ENCODE data around the gene CDSN. TPM values are rescaled to one million over a fixed set of nuclear protein-coding genes. Genes with fewer than 3 reads are reported as not detected.

The CDSN gene
- total RNA-seq, 1 experiment from 2014 or later: 0.12 TPM

GRCh38 chr6:31090973-31091364 lies 29.3 kb downstream of the CDSN start:
- H3K9me3 ChIP-seq (ENCODE audit: control insufficient read depth in 1 of 2, insufficient read depth in 1 of 2, low read depth in 1 of 2, low read length in 2 of 2): no peaks in the 10 kb centered on the region
- TF ChIP-seq CTCF (IDR thresholded peaks at IDR 0.05 in 2 of 3, conservative IDR thresholded peaks at IDR 0.05 in 1 of 3; ENCODE audit: borderline replicate concordance in 1 of 3, insufficient read depth in 1 of 3, low read depth in 2 of 3, low read length in 2 of 3): no peak
- no peak for TF ChIP-seq ATF3 (IDR thresholded peaks at IDR 0.05)
- no peak for TF ChIP-seq ELF1 (IDR thresholded peaks at IDR 0.05; ENCODE audit: borderline replicate concordance, low read depth)
- no peak for TF ChIP-seq ZFX (IDR thresholded peaks at IDR 0.05)
- TF ChIP-seq FOSL1 (IDR thresholded peaks at IDR 0.05; ENCODE audit: low read depth): no peak
- no peak for TF ChIP-seq REST (IDR thresholded peaks at IDR 0.05; ENCODE audit: low read depth)
- TF ChIP-seq EZH2phosphoT487 (IDR thresholded peaks at IDR 0.05; ENCODE audit: borderline replicate concordance): no peak
- no peak for TF ChIP-seq ZBTB33 (IDR thresholded peaks at IDR 0.05; ENCODE audit: extremely low read depth, insufficient replicate concordance, low read length)
- no peak for TF ChIP-seq MAX (IDR thresholded peaks at IDR 0.05)
- TF ChIP-seq EZH2 (IDR thresholded peaks at IDR 0.05): no peak
- no peak for TF ChIP-seq YY1 (IDR thresholded peaks at IDR 0.05; ENCODE audit: extremely low read depth, insufficient replicate concordance, low read depth, low read length)
- TF ChIP-seq SRF (IDR thresholded peaks at IDR 0.05; ENCODE audit: low read depth): no peak
- TF ChIP-seq POLR2AphosphoS5 (IDR thresholded peaks at IDR 0.05; ENCODE audit: low read depth, low read length): no peak
- TF ChIP-seq CEBPB (IDR thresholded peaks at IDR 0.05; ENCODE audit: low read depth): no peak
- no peak for TF ChIP-seq POLR2A (IDR thresholded peaks at IDR 0.05; ENCODE audit: borderline replicate concordance, extremely low read depth, insufficient read depth, insufficient read length)
- no peak overlapping the region for H3K9ac ChIP-seq (ENCODE audit: low read length)
- no peaks in the 10 kb centered on the region for H3K27me3 ChIP-seq (ENCODE audit: insufficient read depth, low read length)
- H3K4me3 ChIP-seq (replicated peaks in 1 of 2; ENCODE audit: low read depth in 1 of 2, low read length in 2 of 2): no peak overlapping the region
- ChIA-PET POLR2A (no interaction called here), CTCF (interaction anchor here (1.4 to 3.0 kb wide), 2 partner anchors 11 to 276 kb away, joined by 3 to 13 read pairs; no protein-coding TSS in a partner anchor), RAD21 (ENCODE audit: low non-redundant PET in 1 of 2, low total read pairs in 2 of 2, uncharacterized antibody in 2 of 2, unreplicated experiment in 2 of 2) (no interaction called here)
- H3K27ac ChIP-seq (ENCODE audit: low read depth, low read length): no peak overlapping the region
- H4K20me1 ChIP-seq (ENCODE audit: insufficient read depth): no peaks in the 10 kb centered on the region
- intact Hi-C loops (cut with micrococcal nuclease): no loop called here
- BruUV-seq (replicated peaks): no TSS peak
- no peak overlapping the region for H3K4me2 ChIP-seq (ENCODE audit: low read length)
- no peak for ATAC-seq
- DNase-seq (ENCODE audit: low read depth, low spot score): no peak
- no peaks in the 10 kb centered on the region for H3K36me3 ChIP-seq (ENCODE audit: control insufficient read depth in 1 of 2, insufficient read depth in 2 of 2, low read length in 2 of 2)
- H3K9me2 ChIP-seq (ENCODE audit: insufficient read depth): no peaks in the 10 kb centered on the region
- peaks cover 14 to 18% of the 10 kb centered on the region in 2 experiments for H3K4me1 ChIP-seq (ENCODE audit: control insufficient read depth in 1 of 2, insufficient read depth in 2 of 2, low read length in 2 of 2)
- H2AFZ ChIP-seq (ENCODE audit: low read depth, low read length, poor library complexity, severe bottlenecking): peak overlapping the region; percentile 65
- no peaks in the 10 kb centered on the region for H3K79me2 ChIP-seq (ENCODE audit: insufficient read depth, low read length)
